Suprapubic skin (tissue), 4 donors: ENCODE data around the gene CNTFR. TPM values are rescaled to one million over a fixed set of nuclear protein-coding genes. Genes with fewer than 3 reads are reported as not detected.
"Not testable (repeated sequence)": the region's sequence is repeated elsewhere in the genome, so short reads cannot be mapped to it uniquely, and the experiment has no call there.

ENCODE experiments used
- DNase-seq, 2 donors: peaks; one replicate each; pipeline ENCODE4 v3.0.0-alpha.2; 2019; ENCODE audit warnings: low spot score in 2 of 2
- H3K27ac ChIP-seq: fragments of 200-600 bp; sonication (generic); one replicate; pipeline ENCODE4 v1.5.1; 2019
- H3K27me3 ChIP-seq: fragments of 200-600 bp; sonication (generic); one replicate; pipeline ENCODE4 v1.5.1; 2019
- H3K36me3 ChIP-seq: fragments of 200-600 bp; sonication (generic); one replicate; pipeline ENCODE4 v1.5.1; 2019
- H3K4me1 ChIP-seq: fragments of 200-600 bp; sonication (generic); one replicate; pipeline ENCODE4 v1.5.1; 2019
- H3K4me3 ChIP-seq: fragments of 200-600 bp; sonication (generic); one replicate; pipeline ENCODE4 v1.5.1; 2019; ENCODE audit warnings: mild to moderate bottlenecking
- H3K9me3 ChIP-seq: fragments of 200-600 bp; sonication (generic); one replicate; pipeline ENCODE4 v1.5.1; 2019
- EP300 ChIP-seq: sonication (generic); formaldehyde crosslinking; IDR thresholded peaks from one replicate; pipeline ENCODE4 v1.6.1; 2017; ENCODE audit warnings: antibody characterized with exemption
- POLR2A ChIP-seq, 2 donors: fragments of 450-650 bp; IDR thresholded peaks; one replicate each; pipeline ENCODE4 v1.6.1; 2017; ENCODE audit warnings: antibody characterized with exemption in 2 of 2, mild to moderate bottlenecking in 2 of 2, moderate library complexity in 2 of 2
- POLR2AphosphoS5 ChIP-seq, 3 donors: sonication (generic); formaldehyde crosslinking; IDR thresholded peaks; one replicate each; pipeline ENCODE4 v1.6.1; 2017; ENCODE audit warnings: antibody characterized with exemption in 3 of 3
- WGBS: methylation state at CpG from one replicate; pipeline ENCODE4 v1.1.5; 2018; 5-methylcytosine and 5-hydroxymethylcytosine counted together
- total RNA-seq, 4 donors: library from RNA; depleted of rRNA; stranded (reverse); fragments of >200 nt; gene quantifications; one replicate each; pipeline ENCODE4 v1.1.0, GENCODE V29; 2016
- TF ChIP-seq, protein P1 (sequence below), 2 donors: fragments of 200-600 bp in 1 of 2; fragments of 450-650 bp in 1 of 2; sonication (generic) in 1 of 2; IDR thresholded peaks; one replicate each; pipeline ENCODE4 v1.5.1; 2016 to 2019; ENCODE audit warnings: antibody characterized with exemption in 2 of 2, mild to moderate bottlenecking in 1 of 2, moderate library complexity in 1 of 2

Gene CNTFR
- total RNA-seq, 4 donors from 2014 or later: 5.0 to 9.1 (median 5.7) TPM

- no peak overlapping the region for H3K4me3 ChIP-seq
- H3K27me3 ChIP-seq: peaks cover 5% of the 10 kb centered on the region
- DNase-seq: no peak
- 96% methylated on average over 6 of the region's 6 CpGs for WGBS
- no peak overlapping the region for H3K27ac ChIP-seq
- no peak for TF ChIP-seq EP300
- TF ChIP-seq POLR2A (IDR thresholded peaks at IDR 0.05): no peak
- no peaks in the 10 kb centered on the region for H3K36me3 ChIP-seq
- H3K4me1 ChIP-seq: peaks cover 17% of the 10 kb centered on the region
- H3K9me3 ChIP-seq: no peaks in the 10 kb centered on the region
Measured at GRCh38 chr9:34545497-34545896, 44.0 kb downstream of the CNTFR start.

GRCh38 chr9:34544035-34544434 lies 45.5 kb downstream of the CNTFR start:
- no peak for DNase-seq
- H3K4me3 ChIP-seq: no peak overlapping the region
- H3K4me1 ChIP-seq: peaks cover 17% of the 10 kb centered on the region
- H3K27me3 ChIP-seq: peaks cover 5% of the 10 kb centered on the region
- no peaks in the 10 kb centered on the region for H3K36me3 ChIP-seq
- H3K9me3 ChIP-seq: no peaks in the 10 kb centered on the region
- WGBS: 72% methylated on average over 5 of the region's 5 CpGs
- no peak overlapping the region for H3K27ac ChIP-seq
- TF ChIP-seq POLR2A (IDR thresholded peaks at IDR 0.05) (no peak), EP300 (no peak), POLR2AphosphoS5 (IDR thresholded peaks at IDR 0.05) (no peak)
- TF ChIP-seq, protein P1, sequence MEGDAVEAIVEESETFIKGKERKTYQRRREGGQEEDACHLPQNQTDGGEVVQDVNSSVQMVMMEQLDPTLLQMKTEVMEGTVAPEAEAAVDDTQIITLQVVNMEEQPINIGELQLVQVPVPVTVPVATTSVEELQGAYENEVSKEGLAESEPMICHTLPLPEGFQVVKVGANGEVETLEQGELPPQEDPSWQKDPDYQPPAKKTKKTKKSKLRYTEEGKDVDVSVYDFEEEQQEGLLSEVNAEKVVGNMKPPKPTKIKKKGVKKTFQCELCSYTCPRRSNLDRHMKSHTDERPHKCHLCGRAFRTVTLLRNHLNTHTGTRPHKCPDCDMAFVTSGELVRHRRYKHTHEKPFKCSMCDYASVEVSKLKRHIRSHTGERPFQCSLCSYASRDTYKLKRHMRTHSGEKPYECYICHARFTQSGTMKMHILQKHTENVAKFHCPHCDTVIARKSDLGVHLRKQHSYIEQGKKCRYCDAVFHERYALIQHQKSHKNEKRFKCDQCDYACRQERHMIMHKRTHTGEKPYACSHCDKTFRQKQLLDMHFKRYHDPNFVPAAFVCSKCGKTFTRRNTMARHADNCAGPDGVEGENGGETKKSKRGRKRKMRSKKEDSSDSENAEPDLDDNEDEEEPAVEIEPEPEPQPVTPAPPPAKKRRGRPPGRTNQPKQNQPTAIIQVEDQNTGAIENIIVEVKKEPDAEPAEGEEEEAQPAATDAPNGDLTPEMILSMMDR (IDR thresholded peaks at IDR 0.05): no peak

DNA sequence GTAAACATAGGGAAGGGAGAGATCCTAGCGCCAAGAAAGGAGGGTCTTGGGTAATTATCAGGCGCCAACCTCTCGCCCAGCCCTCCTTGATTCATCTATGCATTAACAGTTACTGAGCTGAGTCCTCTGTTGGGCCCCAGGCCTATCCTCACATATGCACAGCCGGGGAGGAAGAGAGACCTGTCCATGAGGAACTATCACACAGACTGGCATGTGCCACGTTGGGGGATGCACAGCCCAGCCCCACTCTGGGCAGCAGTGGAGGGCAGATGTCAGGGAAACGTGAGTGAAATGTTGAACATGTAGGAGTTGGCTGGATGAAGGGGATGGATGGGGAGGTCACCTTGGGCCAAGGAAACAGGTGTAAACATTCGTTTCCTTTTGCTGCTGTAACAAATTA lies 48.0 kb downstream of the CNTFR start:
- TF ChIP-seq POLR2A (IDR thresholded peaks at IDR 0.05) (no peak), POLR2AphosphoS5 (IDR thresholded peaks at IDR 0.05) (no peak)
- Histone ChIP-seq H3K4me1 (peaks cover 4% of the 10 kb centered on the region), H3K9me3 (no peaks in the 10 kb centered on the region), H3K27ac (no peak overlapping the region), H3K4me3 (no peak overlapping the region), H3K27me3 (no peaks in the 10 kb centered on the region), H3K36me3 (no peaks in the 10 kb centered on the region)
- 81% methylated on average over 7 of the region's 7 CpGs for WGBS
- no peak for DNase-seq

DNA sequence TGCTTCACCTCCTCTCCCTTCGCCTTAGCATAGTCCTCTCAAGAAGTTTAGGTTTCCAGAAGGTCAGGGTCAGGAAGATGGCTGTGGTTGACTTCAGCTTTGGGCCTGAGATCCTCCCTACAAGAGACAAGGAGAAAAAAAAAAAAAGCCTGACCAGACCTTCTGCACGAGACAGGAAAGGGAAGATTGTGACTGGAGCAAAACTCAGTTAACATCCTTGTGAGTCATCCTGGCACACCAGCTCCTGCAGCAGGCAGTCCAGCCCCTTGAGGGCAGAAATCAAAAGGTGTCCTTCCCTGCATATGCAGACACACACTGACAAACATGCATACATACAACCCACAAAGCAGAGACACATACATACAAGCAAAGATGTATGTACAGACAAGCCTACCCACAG lies 48.7 kb downstream of the CNTFR start:
- Histone ChIP-seq H3K36me3 (no peaks in the 10 kb centered on the region), H3K4me1 (no peaks in the 10 kb centered on the region), H3K27ac (no peak overlapping the region), H3K4me3 (no peak overlapping the region), H3K9me3 (no peaks in the 10 kb centered on the region), H3K27me3 (no peaks in the 10 kb centered on the region)
- TF ChIP-seq EP300: no peak
- TF ChIP-seq, protein P1 (IDR thresholded peaks at IDR 0.05): no peak
- TF ChIP-seq POLR2A (IDR thresholded peaks at IDR 0.05): no peak
- TF ChIP-seq POLR2AphosphoS5 (IDR thresholded peaks at IDR 0.05): no peak
- 65% methylated on average over 2 of the region's 2 CpGs for WGBS
- no peak for DNase-seq

DNA sequence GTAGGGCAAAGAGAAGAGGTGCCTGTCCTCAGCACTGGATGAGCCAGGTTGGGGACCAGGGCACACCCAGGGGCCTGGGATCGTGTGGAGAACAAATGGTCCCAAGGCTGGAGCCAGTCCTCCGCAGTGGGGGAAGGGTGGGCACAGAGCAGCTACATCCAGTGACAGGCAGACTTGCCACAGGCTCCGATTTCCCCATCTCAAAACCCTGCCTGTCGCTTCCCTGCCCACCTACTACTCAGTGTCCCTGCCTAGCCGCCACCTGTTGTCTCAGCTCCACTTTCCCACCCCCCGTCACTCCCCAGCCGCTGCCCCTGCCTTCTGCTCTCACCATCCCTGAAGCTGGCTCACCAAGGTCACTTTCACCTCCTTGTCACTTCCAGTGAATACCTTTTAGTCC lies 52.8 kb downstream of the CNTFR start:
- 80% methylated on average over 7 of the region's 7 CpGs for WGBS
- TF ChIP-seq, protein P1 (IDR thresholded peaks at IDR 0.05): no peak
- TF ChIP-seq POLR2A (IDR thresholded peaks at IDR 0.05): no peak
- Histone ChIP-seq H3K27me3 (peaks cover 7% of the 10 kb centered on the region), H3K36me3 (no peaks in the 10 kb centered on the region), H3K4me3 (no peak overlapping the region), H3K4me1 (no peaks in the 10 kb centered on the region), H3K9me3 (no peaks in the 10 kb centered on the region), H3K27ac (no peak overlapping the region)
- DNase-seq: no peak

GRCh38 chr9:34532041-34532440 lies 57.5 kb downstream of the CNTFR start:
- H3K4me3 ChIP-seq, DNase-seq, H3K27me3 ChIP-seq, H3K36me3 ChIP-seq, H3K27ac ChIP-seq, H3K9me3 ChIP-seq, H3K4me1 ChIP-seq: not testable (repeated sequence)
- 96% methylated on average over 6 of the region's 8 CpGs for WGBS

- Histone ChIP-seq H3K4me1 (peaks cover 14% of the 10 kb centered on the region), H3K4me3 (no peak overlapping the region), H3K27ac (no peak overlapping the region), H3K27me3 (no peaks in the 10 kb centered on the region), H3K36me3 (no peaks in the 10 kb centered on the region), H3K9me3 (no peaks in the 10 kb centered on the region)
- 82% methylated on average over 2 of the region's 2 CpGs for WGBS
- TF ChIP-seq EP300: no peak
- TF ChIP-seq, protein P1 (IDR thresholded peaks at IDR 0.05): no peak
- TF ChIP-seq POLR2A (IDR thresholded peaks at IDR 0.05): no peak
- no peak for TF ChIP-seq POLR2AphosphoS5 (IDR thresholded peaks at IDR 0.05)
- DNase-seq: no peak
Measured at GRCh38 chr9:34526026-34526425, 63.5 kb downstream of the CNTFR start.
